K562 treated with DMSO at 1 percent for 12 hours (cell line): ENCODE results near the gene MT1E. TPM values are rescaled to one million over a fixed set of nuclear protein-coding genes. Genes with fewer than 3 reads are reported as not detected.

ENCODE experiments used
- total RNA-seq: library from RNA; unstranded; fragments of 300-600 nt; gene quantifications from 2 replicates; pipeline ENCODE4 v1.2.3, GENCODE V29; 2022; ENCODE audit not compliant: insufficient read depth

Gene MT1E
- total RNA-seq, result not detected in 2 replicates

DNA sequence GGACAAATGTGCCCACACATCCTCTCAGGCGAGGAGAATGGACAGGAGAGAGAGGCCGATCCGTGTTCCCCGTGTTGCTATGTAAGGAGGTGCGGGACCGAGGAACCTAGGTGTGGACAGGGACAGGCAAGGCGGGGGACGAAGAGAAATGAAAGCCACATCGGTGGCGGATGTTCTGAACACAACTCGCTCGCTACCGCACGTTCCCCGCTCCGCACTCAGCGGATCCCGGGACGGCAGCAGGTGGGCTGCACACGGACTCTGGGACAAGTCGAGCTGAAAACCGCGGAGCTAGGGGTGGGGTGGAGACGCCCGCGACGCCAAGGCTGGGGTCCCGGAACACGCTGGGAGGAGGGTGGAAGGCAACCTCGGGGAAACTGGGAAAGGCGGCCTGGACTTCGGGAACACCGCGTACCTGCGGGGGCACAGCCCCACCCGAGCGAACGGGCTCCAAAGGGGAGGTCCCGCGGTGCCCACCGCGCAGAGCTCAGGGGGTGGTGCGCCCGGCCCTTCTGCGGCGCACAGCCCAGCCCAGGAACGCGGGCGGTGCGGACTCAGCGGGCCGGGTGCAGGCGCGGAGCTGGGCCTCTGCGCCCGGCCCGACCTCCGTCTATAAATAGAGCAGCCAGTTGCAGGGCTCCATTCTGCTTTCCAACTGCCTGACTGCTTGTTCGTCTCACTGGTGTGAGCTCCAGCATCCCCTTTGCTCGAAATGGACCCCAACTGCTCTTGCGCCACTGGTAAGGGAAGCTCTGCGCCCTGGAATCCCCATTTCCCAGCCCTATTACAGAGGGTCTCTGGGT is at the start of gene MT1E:
Gene MT1E, plus strand, starts transcription at position 642 of the 803 bp plus-strand sequence. Its CDS starts 71 bp downstream, at position 713.

GRCh38 chr16:56589141-56590039 is 36.2 kb upstream of the MT1E start, which contains the start of gene MT3:
MT3 (plus strand) TSS chr16:56589528; CDS start chr16:56589591, 63 bp downstream.

DNA sequence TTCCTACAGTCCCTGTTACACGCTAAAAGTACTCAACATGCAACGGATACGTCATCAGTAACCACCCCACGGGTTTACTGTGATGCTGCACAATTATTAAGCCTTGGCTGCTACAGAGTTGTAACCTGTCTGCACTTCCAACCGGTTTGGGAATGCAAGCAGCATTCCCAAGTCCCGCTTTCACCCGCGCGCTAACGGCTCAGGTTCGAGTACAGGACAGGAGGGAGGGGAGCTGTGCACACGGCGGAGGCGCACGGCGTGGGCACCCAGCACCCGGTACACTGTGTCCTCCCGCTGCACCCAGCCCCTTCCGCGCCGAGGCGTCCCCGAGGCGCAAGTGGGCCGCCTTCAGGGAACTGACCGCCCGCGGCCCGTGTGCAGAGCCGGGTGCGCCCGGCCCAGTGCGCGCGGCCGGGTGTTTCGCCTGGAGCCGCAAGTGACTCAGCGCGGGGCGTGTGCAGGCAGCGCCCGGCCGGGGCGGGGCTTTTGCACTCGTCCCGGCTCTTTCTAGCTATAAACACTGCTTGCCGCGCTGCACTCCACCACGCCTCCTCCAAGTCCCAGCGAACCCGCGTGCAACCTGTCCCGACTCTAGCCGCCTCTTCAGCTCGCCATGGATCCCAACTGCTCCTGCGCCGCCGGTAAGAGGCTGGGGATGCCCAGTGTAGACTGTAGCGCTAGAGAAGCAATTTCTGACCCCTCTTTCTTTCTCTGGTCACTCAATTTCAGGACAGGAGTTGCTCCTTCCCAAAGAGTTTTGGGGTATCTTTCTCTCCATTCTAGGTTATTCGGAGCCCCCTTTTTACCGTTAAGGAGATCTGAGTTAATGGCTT is 17.3 kb upstream of the MT1E start, which contains the start of gene MT2A:
Gene MT2A, plus strand, starts transcription at position 542 of the 833 bp plus-strand sequence. Its CDS starts 72 bp downstream, at position 614.

GRCh38 chr16:56632156-56632847 is 6.7 kb downstream of the MT1E start, which contains the start of gene MT1M:
MT1M (plus strand) TSS chr16:56632659; CDS start chr16:56632732, 73 bp downstream.

GRCh38 chr16:56637814-56638750 is 12.5 kb downstream of the MT1E start, which contains the start of gene MT1A:
MT1A (plus strand) TSS chr16:56638666; CDS start chr16:56638739, 73 bp downstream.

DNA sequence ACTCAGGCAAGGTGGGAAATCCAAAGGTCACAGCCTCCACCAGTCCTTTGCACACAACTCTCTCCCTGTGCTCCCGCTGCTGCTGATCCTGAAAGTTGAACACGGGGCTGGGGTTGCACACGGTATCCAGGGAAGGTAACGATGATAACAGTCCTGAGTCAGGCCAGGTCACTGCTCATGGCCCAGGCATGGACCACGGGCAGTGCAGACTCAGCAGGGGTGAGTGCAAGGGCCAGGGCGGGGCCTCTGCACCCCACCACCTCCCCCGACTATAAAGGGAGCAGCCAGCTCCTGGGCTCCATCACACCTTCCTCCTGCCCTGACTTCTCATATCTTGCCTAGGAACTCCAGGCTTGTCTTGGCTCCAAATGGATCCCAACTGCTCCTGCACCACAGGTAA is 26.0 kb downstream of the MT1E start, which contains the start of gene MT1B:
Gene MT1B, plus strand, starts transcription at position 301 of the 400 bp plus-strand sequence. Its CDS starts 68 bp downstream, at position 369.

GRCh38 chr16:56657555-56658326 is 32.2 kb downstream of the MT1E start, which contains the start of gene MT1F:
MT1F (plus strand) TSS chr16:56657959; CDS start chr16:56658059, 100 bp downstream.

GRCh38 chr16:56667581-56668571 is 42.3 kb downstream of the MT1E start, which contains the start of gene MT1G:
MT1G (minus strand) TSS chr16:56668065; CDS start chr16:56667993, 72 bp downstream.

GRCh38 chr16:56669005-56669839 is 43.6 kb downstream of the MT1E start, which contains the start of gene MT1H:
MT1H (plus strand) TSS chr16:56669814; CDS start chr16:56669885, 71 bp downstream.

Other genes starting within 250 kb of the MT1E start
- gene AMFR, start 200.2 kb upstream of the MT1E start, total RNA-seq, result 80.8 and 114 TPM in 2 replicates
- 50.5 and 50.7 TPM in 2 replicates for gene NUDT21, start 174.4 kb upstream of the MT1E start, total RNA-seq
- gene OGFOD1, start 174.2 kb upstream of the MT1E start, total RNA-seq, result 13.1 and 23.9 TPM in 2 replicates
- gene BBS2, start 105.8 kb upstream of the MT1E start, total RNA-seq, result 11.7 and 17.8 TPM in 2 replicates
- not detected in 2 replicates for gene MT4, start 60.7 kb upstream of the MT1E start, total RNA-seq
- not detected in 2 replicates for gene MT3, start 36.3 kb upstream of the MT1E start, total RNA-seq
- gene MT2A, start 17.2 kb upstream of the MT1E start, total RNA-seq, result 28.0 and 34.8 TPM in 2 replicates
- not detected in 2 replicates for gene MT1M, start 6.9 kb downstream of the MT1E start, total RNA-seq
- gene MT1A, start 12.9 kb downstream of the MT1E start, total RNA-seq, result not detected in 2 replicates
- not detected in 2 replicates for gene MT1B, start 26.1 kb downstream of the MT1E start, total RNA-seq
- gene MT1F, start 32.2 kb downstream of the MT1E start, total RNA-seq, result not detected in 2 replicates
- gene MT1G, start 42.3 kb downstream of the MT1E start, total RNA-seq, result not detected in 2 replicates
- gene MT1H, start 44.0 kb downstream of the MT1E start, total RNA-seq, result not detected in 2 replicates
- 16.4 and 18.1 TPM in 2 replicates for gene MT1X, start 56.7 kb downstream of the MT1E start, total RNA-seq
- gene NUP93, start 104.3 kb downstream of the MT1E start, total RNA-seq, result 49.1 and 76.9 TPM in 2 replicates
- gene SLC12A3, start 239.4 kb downstream of the MT1E start, total RNA-seq, result not detected in 2 replicates